ENCODE measurements around the gene MLC1. TPM values are rescaled to one million over a fixed set of nuclear protein-coding genes. Genes with fewer than 3 reads are reported as not detected.

Gene MLC1
- total and polyA plus RNA-seq, 10 of the 15 experiments (the other 5 are each of a cell fraction or from before 2014, with no cell fraction given), result 0.03 to 0.15 (median 0.07) TPM; not detected in 7

GRCh38 chr22:50071432-50072166 lies 13.6 kb downstream of the MLC1 start:
- no peak for ATAC-seq
- ChIA-PET SMC1A (ENCODE audit: uncharacterized antibody, unreplicated experiment) (no interaction called here), CTCF (no interaction called here), RAD21 (ENCODE audit: unreplicated experiment) (no interaction called here), POLR2A (no interaction called here)
- no peaks in the 10 kb centered on the region for H3K36me3 ChIP-seq (ENCODE audit: control insufficient read depth in 2 of 2, insufficient read depth in 2 of 2, low read length in 1 of 2)
- H3K79me2 ChIP-seq (ENCODE audit: control insufficient read depth, insufficient read depth, low read length), result no peaks in the 10 kb centered on the region
- intact Hi-C loops (cut with micrococcal nuclease; ENCODE audit: unreplicated experiment) (no loop called here), in situ Hi-C loops (cut with MboI) (no loop called here)
- TF ChIP-seq POLR2AphosphoS2 (IDR thresholded peaks at IDR 0.05; ENCODE audit: low read depth, low read length), result no peak
- no peak for TF ChIP-seq MLLT1 (IDR thresholded peaks at IDR 0.05)
- TF ChIP-seq FOXM1 (IDR thresholded peaks at IDR 0.05; ENCODE audit: low read depth, low read length), result no peak
- TF ChIP-seq CREM (IDR thresholded peaks at IDR 0.05; ENCODE audit: low read depth), result no peak
- no peak for TF ChIP-seq NRF1 (conservative IDR thresholded peaks at IDR 0.05; ENCODE audit: low read depth, low read length)
- FAIRE-seq, result no peak
- no peaks in the 10 kb centered on the region for H3K9me3 ChIP-seq (replicated peaks; ENCODE audit: control insufficient read depth, insufficient read depth, low read length)
- DNase-seq (ENCODE audit: low read depth, low spot score), result no peak
- no peak overlapping the region for H3K4me3 ChIP-seq
- BruUV-seq (replicated peaks), result no TSS peak
- no peak overlapping the region for H2AFZ ChIP-seq (ENCODE audit: control insufficient read depth, low read depth, low read length)
- H3K27ac ChIP-seq (ENCODE audit: control insufficient read depth, insufficient read depth), result no peak overlapping the region
- no peak overlapping the region for H3K9ac ChIP-seq (ENCODE audit: control insufficient read depth, insufficient read depth, low read length)
- H3K4me1 ChIP-seq (ENCODE audit: control insufficient read depth, insufficient read depth, low read length), result no peaks in the 10 kb centered on the region
- no peaks in the 10 kb centered on the region for H4K20me1 ChIP-seq (ENCODE audit: control insufficient read depth, insufficient read depth)
- 37% methylated on average over 14 of the region's 14 CpGs for WGBS (ENCODE audit: insufficient coverage, insufficient replicate concordance, low lambda C conversion rate, missing lambda C conversion rate)
- H3K27me3 ChIP-seq (replicated peaks in 1 of 2; ENCODE audit: control insufficient read depth in 2 of 2, insufficient read depth in 2 of 2, low read length in 1 of 2), result no peaks in the 10 kb centered on the region; a peak in 2 of 4 replicates
- H3K4me2 ChIP-seq (ENCODE audit: control insufficient read depth, insufficient read depth), result no peak overlapping the region

GRCh38 chr22:50070366-50070765 lies 14.9 kb downstream of the MLC1 start:
- no peak for ATAC-seq
- no peaks in the 10 kb centered on the region for H3K36me3 ChIP-seq (ENCODE audit: control insufficient read depth in 2 of 2, insufficient read depth in 2 of 2, low read length in 1 of 2)
- no peak for DNase-seq (ENCODE audit: low read depth, low spot score)
- POLR2A ChIA-PET, result no interaction called here
- no peak overlapping the region for H3K27ac ChIP-seq (ENCODE audit: control insufficient read depth, insufficient read depth)
- intact Hi-C loops (cut with micrococcal nuclease; ENCODE audit: unreplicated experiment), result no loop called here
- SMC1A ChIA-PET (ENCODE audit: uncharacterized antibody, unreplicated experiment), result no interaction called here
- H4K20me1 ChIP-seq (ENCODE audit: control insufficient read depth, insufficient read depth), result no peaks in the 10 kb centered on the region
- H3K9ac ChIP-seq (ENCODE audit: control insufficient read depth, insufficient read depth, low read length), result no peak overlapping the region
- no peak for FAIRE-seq
- H2AFZ ChIP-seq (ENCODE audit: control insufficient read depth, low read depth, low read length), result no peak overlapping the region
- RAD21 ChIA-PET (ENCODE audit: unreplicated experiment), result no interaction called here
- no peaks in the 10 kb centered on the region for H3K79me2 ChIP-seq (ENCODE audit: control insufficient read depth, insufficient read depth, low read length)
- H3K4me2 ChIP-seq (ENCODE audit: control insufficient read depth, insufficient read depth), result no peak overlapping the region
- in situ Hi-C loops (cut with MboI), result no loop called here
- no peaks in the 10 kb centered on the region for H3K4me1 ChIP-seq (ENCODE audit: control insufficient read depth, insufficient read depth, low read length)
- H3K4me3 ChIP-seq, result no peak overlapping the region
- no peaks in the 10 kb centered on the region; a peak in 2 of 4 replicates for H3K27me3 ChIP-seq (replicated peaks in 1 of 2; ENCODE audit: control insufficient read depth in 2 of 2, insufficient read depth in 2 of 2, low read length in 1 of 2)
- no peaks in the 10 kb centered on the region for H3K9me3 ChIP-seq (replicated peaks; ENCODE audit: control insufficient read depth, insufficient read depth, low read length)
- CTCF ChIA-PET, result no interaction called here
- WGBS (ENCODE audit: insufficient coverage, insufficient replicate concordance, low lambda C conversion rate, missing lambda C conversion rate), result 11% methylated on average over 7 of the region's 8 CpGs
- BruUV-seq (replicated peaks), result no TSS peak
- TF ChIP-seq ASH2L (IDR thresholded peaks at IDR 0.05; ENCODE audit: borderline replicate concordance, low read depth) (no peak), YBX1 (IDR thresholded peaks at IDR 0.05) (no peak), FOXM1 (IDR thresholded peaks at IDR 0.05; ENCODE audit: low read depth, low read length) (no peak), BCL11A (IDR thresholded peaks at IDR 0.05; ENCODE audit: low read depth, low read length) (no peak), RBBP5 (conservative IDR thresholded peaks at IDR 0.05) (no peak), ZNF592 (IDR thresholded peaks at IDR 0.05) (no peak)

Measured in GM12878 (cell line).